ENCODE measurements around the gene DAPK1.

GRCh38 chr9:87551772-87552217, 54.1 kb downstream of the DAPK1 start:
- TF ChIP-seq CTCF (IDR thresholded peaks at IDR 0.05) (no peak), POLR2A (IDR thresholded peaks at IDR 0.05) (no peak), POLR2AphosphoS5 (IDR thresholded peaks at IDR 0.05) (no peak)

Measured in stomach (tissue), 4 donors.